Activated T-cell treated with anti-CD3 and anti-CD28 coated beads, Interleukin-2, amount 50 U/mL, for 48 hours (primary cell): ENCODE data around the gene G3BP2.
"Not testable (repeated sequence)": the region's sequence is repeated elsewhere in the genome, so short reads cannot be mapped to it uniquely, and the experiment has no call there.

Source experiments
- DNase-seq, 2 experiments: peaks; one replicate each; pipeline ENCODE4 v3.0.0-alpha.2; 2020

Gene G3BP2

DNA sequence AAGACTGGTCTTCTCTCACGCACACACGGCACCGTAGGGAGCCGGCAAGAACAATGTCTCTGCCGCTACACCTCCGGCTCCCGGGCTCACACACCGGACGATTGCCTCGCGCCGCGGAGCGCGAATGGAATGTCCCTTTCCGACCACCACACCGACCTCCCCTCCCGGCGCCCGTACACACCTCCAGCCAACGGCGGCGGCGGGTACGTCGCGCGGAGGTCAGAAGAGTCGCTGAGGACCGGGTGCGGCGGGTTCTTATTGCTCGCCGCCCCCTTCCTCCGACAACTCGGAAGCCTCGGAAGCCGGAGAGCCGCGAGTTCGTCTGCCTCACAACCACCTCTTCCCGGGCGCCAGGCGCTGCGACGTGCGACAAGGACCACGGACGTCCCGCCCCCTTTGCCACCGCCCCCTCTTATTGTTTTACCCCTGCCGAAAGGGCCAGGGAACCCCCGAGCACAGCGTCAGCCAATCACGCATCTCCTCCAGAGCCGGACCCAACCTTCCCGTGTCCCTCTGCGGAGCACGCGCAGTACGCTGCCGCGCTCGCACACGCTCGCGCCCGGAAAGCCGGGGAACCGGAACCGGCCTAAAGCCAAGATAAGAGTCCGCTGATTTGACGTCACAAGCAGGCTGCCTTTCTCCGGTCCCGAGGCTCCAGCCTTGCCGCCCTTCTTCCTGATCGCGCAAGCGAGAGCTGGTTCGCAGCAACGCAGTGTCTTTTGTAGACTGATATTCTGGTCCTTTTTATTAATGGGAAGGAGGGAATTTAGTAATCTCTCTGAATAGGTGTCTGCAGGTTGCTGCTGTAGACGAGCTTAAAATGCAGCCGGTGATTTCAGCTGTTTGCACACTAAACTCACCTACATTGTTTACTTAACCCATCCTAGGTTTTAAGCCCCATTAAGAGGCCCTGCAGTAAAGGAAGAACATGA is at the start of gene G3BP2:
G3BP2 (minus strand) TSS at position 385 of the 932 bp plus-strand sequence. CDS start 11,386 bp downstream, outside the sequence.
- DNase-seq, result peak; percentile 96 to 98

GRCh38 chr4:75722417-75722816 is 49.2 kb upstream of the G3BP2 start:
- no peak for DNase-seq

- no peak for DNase-seq
Observed at GRCh38 chr4:75718529-75718928, 45.3 kb upstream of the G3BP2 start.

DNA sequence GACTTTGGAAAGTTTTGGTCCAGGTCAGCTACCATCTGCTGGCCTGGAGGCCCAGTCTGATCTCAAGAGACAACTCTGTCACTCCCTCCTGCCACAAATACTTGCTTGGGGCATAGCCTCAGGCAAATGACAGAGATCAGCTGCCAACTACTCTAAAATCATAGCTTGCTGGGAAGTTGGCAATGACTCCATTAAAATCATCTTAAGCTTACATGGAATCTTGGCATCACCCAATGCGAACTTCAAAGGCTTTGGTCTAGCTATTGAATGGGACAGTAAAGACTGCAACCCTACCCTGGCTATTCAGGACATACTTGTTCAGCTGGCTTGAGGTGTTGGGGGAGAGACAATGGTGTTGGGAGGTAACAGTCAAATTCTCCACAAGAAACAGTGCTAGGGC is 44.2 kb upstream of the G3BP2 start:
- DNase-seq, result no peak

GRCh38 chr4:75716054-75716453 is 42.8 kb upstream of the G3BP2 start:
- DNase-seq, result not testable (repeated sequence)

DNA sequence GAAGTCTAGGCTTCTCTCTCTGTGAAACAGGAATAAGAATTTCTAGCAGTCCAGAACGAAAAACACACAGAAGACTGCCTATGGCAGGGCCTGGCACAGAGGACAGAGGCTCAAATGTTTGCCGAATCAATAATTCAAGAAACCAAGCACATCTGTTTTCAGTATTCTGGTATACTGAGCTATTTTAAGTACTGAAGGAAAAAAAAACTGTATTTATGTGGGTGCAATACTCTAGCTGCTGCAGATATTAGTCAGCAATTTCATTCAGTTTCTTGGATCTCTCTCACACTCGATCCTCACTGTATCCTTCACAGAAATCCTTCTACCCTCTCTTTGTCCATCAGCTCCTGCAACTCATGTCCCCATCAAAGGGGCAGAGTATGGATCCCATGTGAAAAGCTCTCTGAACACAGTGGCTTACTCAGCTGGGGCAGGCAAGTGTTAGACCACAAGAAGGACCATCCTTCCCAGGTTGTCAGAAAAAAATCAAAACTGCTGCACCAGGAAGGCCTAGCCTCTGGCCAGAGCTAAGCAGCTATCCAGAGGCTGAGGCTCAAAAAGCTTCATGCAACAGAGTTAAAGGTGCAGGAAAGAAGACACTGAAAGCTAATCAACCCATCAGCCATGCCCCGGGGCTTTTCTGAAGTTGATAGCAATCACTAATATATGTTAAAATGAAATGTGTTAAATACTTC is 42.0 kb upstream of the G3BP2 start:
- peak in 1 of 2 experiments; percentile 11 for DNase-seq

DNA sequence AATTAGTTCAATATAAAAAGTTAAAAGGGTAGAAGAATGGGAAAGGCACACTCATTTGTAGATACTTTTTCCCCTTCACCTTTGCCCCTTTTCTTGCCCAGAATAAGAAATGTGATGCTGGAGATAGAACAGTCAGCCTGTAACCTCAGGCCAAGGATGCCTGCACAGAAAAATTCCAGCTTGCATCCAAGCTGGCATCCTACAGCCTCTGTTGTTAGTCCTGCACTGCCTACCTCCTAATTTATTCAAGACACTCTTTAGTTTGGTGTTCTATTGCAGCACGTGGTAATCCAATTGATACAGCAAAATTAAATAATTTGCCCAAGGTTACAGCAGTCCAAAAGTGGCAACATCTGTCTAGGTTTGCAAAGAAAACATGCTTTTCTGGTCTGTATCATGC is 41.5 kb upstream of the G3BP2 start:
- DNase-seq, result no peak

- no peak for DNase-seq
Observed at GRCh38 chr4:75714011-75714410, 40.8 kb upstream of the G3BP2 start.

DNA sequence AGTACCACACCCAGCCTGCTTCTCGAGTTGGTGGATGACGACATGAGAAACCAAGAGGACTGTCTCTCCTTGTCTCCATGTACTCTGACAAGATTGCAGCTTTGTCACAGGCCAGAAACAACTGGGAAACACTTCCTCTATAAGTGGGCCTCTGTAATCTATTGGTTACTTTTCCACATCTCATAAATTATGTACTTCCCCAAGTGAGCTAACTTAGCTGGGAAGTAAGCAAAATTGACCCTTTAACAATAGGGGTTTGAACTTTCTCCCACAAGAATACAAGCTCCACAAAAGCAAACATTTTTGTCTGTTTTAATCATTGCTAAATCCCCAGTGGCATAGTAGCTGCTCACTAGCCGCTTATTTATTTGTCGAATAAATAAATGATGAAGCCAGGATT is 37.0 kb upstream of the G3BP2 start:
- DNase-seq, result no peak

DNA sequence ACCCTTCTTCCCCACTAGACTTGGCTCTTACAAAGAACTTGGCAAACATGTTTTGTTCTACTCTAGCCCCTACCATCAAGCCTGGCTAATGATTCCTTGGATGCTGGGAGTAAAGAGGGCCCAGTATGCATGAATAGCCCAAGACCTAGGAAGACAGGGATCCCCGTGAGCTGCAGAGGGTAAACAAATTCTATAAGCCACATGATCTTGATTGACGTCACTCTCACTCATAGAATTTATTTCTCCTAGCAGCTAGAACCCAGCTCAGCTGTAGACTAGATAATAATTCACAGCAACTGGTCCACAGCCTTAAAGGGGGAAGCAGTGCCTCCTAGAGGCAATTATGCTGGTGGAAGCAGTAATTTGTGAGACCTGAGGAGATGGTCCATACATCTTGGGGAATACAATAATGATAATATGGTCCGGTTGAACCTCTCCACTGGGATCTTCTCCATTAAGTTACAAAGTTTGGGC is 35.0 kb upstream of the G3BP2 start:
- DNase-seq, result peak; percentile 34 to 50

GRCh38 chr4:75705198-75705977 is 32.2 kb upstream of the G3BP2 start:
- DNase-seq, result no peak

- no peak for DNase-seq
Observed at GRCh38 chr4:75702919-75703411, 29.8 kb upstream of the G3BP2 start.

DNA sequence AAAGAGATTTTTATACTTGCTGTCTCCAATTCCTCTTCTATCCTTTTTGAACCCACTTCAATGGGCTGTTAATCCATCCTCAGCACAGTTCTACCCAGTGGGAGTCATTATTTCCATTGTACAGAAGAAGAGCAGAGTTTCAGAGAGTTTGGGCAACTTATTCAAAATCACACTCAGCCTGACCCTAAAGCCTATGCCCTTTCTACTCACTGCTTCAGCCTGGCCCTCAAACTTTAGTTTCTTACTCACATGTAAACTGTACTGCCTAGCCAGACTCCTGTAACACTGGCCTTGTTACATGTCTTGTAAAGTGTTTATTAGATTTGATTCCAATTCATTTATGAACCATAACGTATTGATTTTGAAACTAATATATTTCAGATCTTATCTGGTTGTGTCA is 26.1 kb upstream of the G3BP2 start:
- DNase-seq, result no peak

DNA sequence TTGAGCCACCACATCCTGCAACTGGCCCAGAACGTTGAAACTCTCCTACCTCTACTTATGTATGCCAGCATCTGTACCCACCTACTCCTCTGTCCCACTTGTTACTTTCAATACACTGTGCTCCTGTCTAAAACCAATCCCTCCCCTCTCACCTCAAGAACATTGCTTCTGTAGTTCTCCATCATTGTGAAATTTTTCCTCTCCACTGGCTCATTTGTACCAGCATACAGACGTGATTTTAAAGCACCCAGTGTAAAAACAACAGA is 25.7 kb upstream of the G3BP2 start:
- DNase-seq, result no peak

DNA sequence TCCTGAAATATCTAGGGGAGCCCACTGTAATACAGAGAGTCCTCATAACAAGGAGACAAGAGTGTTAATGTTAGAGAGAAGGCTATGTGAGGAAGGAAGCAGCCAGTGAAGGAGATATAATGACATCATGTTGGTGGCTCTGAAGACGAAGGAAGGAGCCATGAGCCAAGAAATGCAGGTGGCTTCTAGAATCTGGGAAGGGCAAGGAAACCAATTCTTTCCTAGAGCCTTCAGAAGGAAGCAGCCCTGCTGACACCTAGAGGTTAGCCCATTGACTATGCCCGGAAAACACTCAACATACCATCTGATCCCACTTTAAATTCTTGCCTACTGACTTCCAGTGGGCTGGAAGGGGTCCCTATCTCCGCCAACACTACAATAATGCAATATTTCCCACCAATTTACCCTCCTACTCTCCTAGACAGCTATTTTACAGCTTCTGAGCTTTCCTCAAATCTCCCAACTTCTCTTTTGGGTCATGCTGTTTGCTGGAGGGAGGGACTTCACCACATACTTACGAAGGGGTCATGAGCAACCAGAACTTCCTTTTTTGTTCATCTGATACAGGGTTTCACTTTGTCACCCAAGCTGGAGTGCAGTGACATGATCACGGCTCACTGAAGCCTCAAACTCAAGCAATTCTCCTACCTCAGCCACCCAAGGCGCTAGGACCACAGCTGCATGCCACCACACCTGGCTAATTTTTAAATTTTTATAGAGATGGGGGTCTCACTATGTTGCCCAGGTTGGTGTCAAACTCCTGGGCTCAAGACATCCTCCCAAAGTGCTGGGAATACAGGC is 25.2 kb upstream of the G3BP2 start:
- peak; percentile 41 to 50 for DNase-seq

- no peak for DNase-seq
Observed at GRCh38 chr4:75696581-75696980, 23.4 kb upstream of the G3BP2 start.

DNA sequence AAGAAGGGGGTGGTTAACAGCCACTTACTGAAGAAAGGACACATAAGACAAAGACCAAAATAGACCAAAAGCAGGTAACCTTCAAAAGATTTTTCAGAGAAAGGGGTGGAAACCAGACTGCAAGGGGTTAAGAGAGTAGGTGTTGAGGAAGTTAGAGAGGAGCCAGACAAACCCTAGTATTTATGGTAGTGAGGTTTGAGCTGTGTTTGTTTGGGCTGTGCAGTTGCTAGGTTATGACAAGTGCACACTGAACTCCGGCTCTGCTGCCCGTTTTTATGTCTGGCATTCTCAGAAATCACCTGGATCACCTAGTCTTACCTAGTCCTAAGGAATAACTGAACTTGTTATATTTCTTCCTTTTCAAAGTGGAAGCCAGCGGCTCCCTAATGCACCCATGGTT is 22.9 kb upstream of the G3BP2 start:
- DNase-seq, result no peak

DNA sequence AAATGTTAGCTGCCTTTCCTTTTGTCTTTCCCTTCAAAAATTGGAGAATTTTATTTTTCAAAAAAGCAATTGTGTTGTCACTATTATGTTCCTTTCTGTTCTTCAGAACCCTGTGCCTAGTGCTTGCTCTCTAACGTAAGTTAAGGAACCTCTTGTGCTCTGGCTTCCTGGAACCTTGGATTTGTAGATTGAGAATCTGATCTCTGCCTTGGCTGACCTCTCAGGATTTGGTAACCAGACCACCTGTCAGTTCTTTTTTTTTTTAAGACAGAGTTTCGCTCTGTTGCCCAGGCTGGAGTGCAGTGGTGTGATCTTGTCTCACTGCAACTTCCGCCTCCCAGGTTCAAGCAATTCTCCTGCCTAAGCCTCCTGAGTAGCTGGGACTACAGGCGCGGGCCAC is 18.9 kb upstream of the G3BP2 start:
- not testable (repeated sequence) for DNase-seq

DNA sequence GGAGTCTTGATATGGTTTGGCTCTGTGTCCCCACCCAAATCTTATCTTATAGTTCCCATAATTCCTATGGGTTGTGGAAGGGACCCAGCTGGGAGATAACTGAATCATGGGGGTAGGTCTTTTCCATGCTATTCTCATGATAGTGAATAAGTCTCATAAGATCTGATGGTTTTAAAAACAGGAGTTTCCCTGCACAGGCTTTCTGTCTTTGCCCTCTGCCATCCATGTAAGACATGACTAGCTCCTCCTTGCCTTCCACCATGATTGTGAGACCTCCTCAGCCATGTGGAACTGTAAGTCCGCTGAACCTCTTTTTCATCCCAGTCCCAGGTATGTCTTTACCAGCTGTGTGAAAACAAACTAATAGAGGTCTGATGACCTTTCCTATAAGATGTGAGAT is 13.9 kb upstream of the G3BP2 start:
- DNase-seq, result not testable (repeated sequence)

- peak in 1 of 2 experiments; percentile 45 for DNase-seq
Observed at GRCh38 chr4:75686346-75686745, 13.1 kb upstream of the G3BP2 start.

GRCh38 chr4:75685546-75686189 is 12.5 kb upstream of the G3BP2 start:
- no peak for DNase-seq
